Measurements from ENCODE around the gene SRF. TPM values are rescaled to one million over a fixed set of nuclear protein-coding genes. Genes with fewer than 3 reads are reported as not detected.

Gene SRF
- total and polyA plus RNA-seq, 2 donors (not counting 3 experiments of a cell fraction or from before 2014, with no cell fraction given), result 34.4 to 55.8 TPM

- no peak overlapping the region for H3K27ac ChIP-seq (ENCODE audit: insufficient read depth, low read depth, low read length)
- H3K9me1 ChIP-seq (replicated peaks; ENCODE audit: control insufficient read depth, extremely low read depth, insufficient read depth, low read length), result no peaks in the 10 kb centered on the region
- DNase-seq (ENCODE audit: low read depth, low spot score) (no peak), FAIRE-seq (no peak)
- no peaks in the 10 kb centered on the region for H3K9me3 ChIP-seq (replicated peaks; ENCODE audit: control insufficient read depth, insufficient read depth, low read length)
- no peak overlapping the region for H3K9ac ChIP-seq (replicated peaks; ENCODE audit: extremely low read depth, insufficient read depth, low read length)
- BruUV-seq (replicated peaks), result no TSS peak
- CTCF ChIA-PET, result interaction anchor here (1.0 to 5.7 kb wide), 2 partner anchors 18 to 37 kb away, joined by 3 to 19 read pairs; no protein-coding TSS in a partner anchor
- no peaks in the 10 kb centered on the region for H3K27me3 ChIP-seq (ENCODE audit: control insufficient read depth in 2 of 2, insufficient read depth in 2 of 2, low read length in 2 of 2)
- no peak overlapping the region for H3K4me3 ChIP-seq (replicated peaks in 1 of 3; ENCODE audit: insufficient read depth in 1 of 3, low read depth in 1 of 3, low read length in 3 of 3)
- H3K36me3 ChIP-seq (ENCODE audit: control insufficient read depth in 2 of 2, extremely low read depth in 1 of 2, insufficient read depth in 2 of 2, low read length in 2 of 2), result no peaks in the 10 kb centered on the region
- no peaks in the 10 kb centered on the region for H3K4me1 ChIP-seq (ENCODE audit: control insufficient read depth, extremely low read depth, insufficient read depth, low read length)
- POLR2A ChIA-PET, result no interaction called here
- intact Hi-C loops (cut with micrococcal nuclease) (loop anchor here (5.0 kb wide), 2 partner anchors 118 to 223 kb away; no protein-coding TSS in a partner anchor), dilution Hi-C loops (cut with MboI; ENCODE audit: extremely low pct_ligation_motif_present, low sequenced_read_pairs) (no loop called here)
- H4K20me1 ChIP-seq (replicated peaks; ENCODE audit: control insufficient read depth, extremely low read depth, insufficient read depth, low read length), result no peaks in the 10 kb centered on the region
- TF ChIP-seq EZH2 (IDR thresholded peaks at IDR 0.05; ENCODE audit: borderline replicate concordance, low read depth, low read length, severe bottlenecking), result no peak
- no peak for TF ChIP-seq MYC (IDR thresholded peaks at IDR 0.05; ENCODE audit: low read depth, low read length)
- TF ChIP-seq POLR2A (IDR thresholded peaks at IDR 0.05; ENCODE audit: low read depth, low read length), result no peak
- TF ChIP-seq FOS (IDR thresholded peaks at IDR 0.05; ENCODE audit: borderline replicate concordance, insufficient read depth, low read length), result no peak
- no peak for TF ChIP-seq JUN (IDR thresholded peaks at IDR 0.05; ENCODE audit: borderline replicate concordance, insufficient read depth, insufficient read length, low read depth)
- no peak for TF ChIP-seq CTCF (IDR thresholded peaks at IDR 0.05; ENCODE audit: extremely low read depth in 1 of 2, insufficient read depth in 1 of 2, low read depth in 1 of 2, low read length in 2 of 2)
- no peak for TF ChIP-seq MAX (IDR thresholded peaks at IDR 0.05; ENCODE audit: insufficient read depth, insufficient read length)
- no peak for TF ChIP-seq POLR2AphosphoS5 (IDR thresholded peaks at IDR 0.05; ENCODE audit: insufficient read depth, low read depth, low read length)
- TF ChIP-seq GATA2 (IDR thresholded peaks at IDR 0.05; ENCODE audit: insufficient read depth, insufficient read length, low read depth, low read length), result no peak
- no peaks in the 10 kb centered on the region for H3K79me2 ChIP-seq (ENCODE audit: control insufficient read depth, insufficient read depth, low read length)
- no peak overlapping the region for H3K4me2 ChIP-seq (ENCODE audit: insufficient read depth, low read length)
- H2AFZ ChIP-seq (ENCODE audit: low read depth, low read length), result no peak overlapping the region
These were observed 45.5 kb upstream of the SRF start for GRCh38 chr6:43125555-43125954.
